Right cardiac atrium (tissue), 5 donors: ENCODE results near the gene MAGI2. TPM values are rescaled to one million over a fixed set of nuclear protein-coding genes. Genes with fewer than 3 reads are reported as not detected.

Experiments used
- ATAC-seq, 2 donors: fragments of 200-7000 bp; cut with Tn5 transposase; one replicate each; pipeline versions ENCODE4 v1.8.0 to v1.9.1; 2020; ENCODE audit warnings: moderate library complexity in 2 of 2, mild to moderate bottlenecking in 1 of 2
- DNase-seq, 3 donors: peaks; one replicate each; pipeline ENCODE4 v3.0.0-alpha.2; 2020
- H3K27ac ChIP-seq: one replicate; pipeline ENCODE4 v1.5.1; 2013; ENCODE audit warnings: mild to moderate bottlenecking, low read length, control low read depth, moderate library complexity
- H3K27me3 ChIP-seq: one replicate; pipeline ENCODE4 v1.6.1; 2013; ENCODE audit not compliant: control insufficient read depth, insufficient read depth
- H3K4me1 ChIP-seq: one replicate; pipeline ENCODE4 v1.6.1; 2013; ENCODE audit warnings: low read length; ENCODE audit not compliant: control insufficient read depth, insufficient read depth
- H3K4me3 ChIP-seq: one replicate; pipeline ENCODE4 v1.5.1; 2013; ENCODE audit warnings: low read length, control low read depth
- H3K9me3 ChIP-seq: one replicate; pipeline ENCODE4 v1.6.1; 2013; ENCODE audit warnings: low read length; ENCODE audit not compliant: control insufficient read depth
- WGBS: extraction: QIAGEN DNeasy Blood & Tissue Kit; methylation state at CpG from one replicate; pipeline ENCODE4 v1.1.7; 2013; 5-methylcytosine and 5-hydroxymethylcytosine counted together
- intact Hi-C, 4 donors: fragments of 100-400 bp; cut with DNase I; formaldehyde crosslinking; loops; one replicate each; pipeline versions ENCODE4 v1.11.0 to v1.14.0; 2022 to 2023
- polyA plus RNA-seq: library from polyadenylated mRNA; stranded (reverse); fragments of 200-250 nt; gene quantifications from one replicate; pipeline ENCODE4 v1.2.3, GENCODE V29; 2013
- total RNA-seq, 4 donors: library from RNA; stranded (reverse); fragmentation: NEBNext Ultra II Directional; extraction: Animal tissue kit (Norgen Biotek cat#: 25700); gene quantifications; one replicate each; pipeline ENCODE4 v1.2.1, GENCODE V29; 2021
- donor health status: healthy with polysubstance abuse.
- donor health status: DM: no; HTN: yes; CAD: no.
- donor health status: DM: no; HTN: no; CAD: no.
- donor health status: DM: no; HTN: yes; CAD: no; lungs with severe emphysema.
- donor health status: DM: yes; HTN: yes; CAD: no.

The MAGI2 gene
- total and polyA plus RNA-seq, 5 donors, result 3.2 to 9.9 (median 7.9) TPM

GRCh38 chr7:78383096-78383880 is 1070.2 kb downstream of the MAGI2 start:
- intact Hi-C loops, result no loop called here
- no peak overlapping the region for H3K4me3 ChIP-seq
- ATAC-seq (no peak), DNase-seq (no peak)
- no peaks in the 10 kb centered on the region for H3K27me3 ChIP-seq
- H3K4me1 ChIP-seq, result no peaks in the 10 kb centered on the region
- 75% methylated on average over 4 of the region's 4 CpGs for whole genome bisulfite sequencing
- no peak overlapping the region for H3K27ac ChIP-seq
- no peaks in the 10 kb centered on the region for H3K9me3 ChIP-seq

- H3K9me3 ChIP-seq, result no peaks in the 10 kb centered on the region
- no peaks in the 10 kb centered on the region for H3K4me1 ChIP-seq
- 93% methylated on average over 1 of the region's 1 CpG for WGBS
- H3K27me3 ChIP-seq, result no peaks in the 10 kb centered on the region
- no peak overlapping the region for H3K27ac ChIP-seq
- no peak overlapping the region for H3K4me3 ChIP-seq
- ATAC-seq (no peak), DNase-seq (no peak)
- intact Hi-C loops, result no loop called here
Measured at GRCh38 chr7:78379148-78379547, 1074.3 kb downstream of the MAGI2 start.

- intact Hi-C loops, result no loop called here
- no peaks in the 10 kb centered on the region for H3K9me3 ChIP-seq
- 91% methylated on average over 1 of the region's 1 CpG for WGBS
- no peaks in the 10 kb centered on the region for H3K27me3 ChIP-seq
- no peak overlapping the region for H3K27ac ChIP-seq
- ATAC-seq (no peak), DNase-seq (no peak)
- H3K4me1 ChIP-seq, result no peaks in the 10 kb centered on the region
- no peak overlapping the region for H3K4me3 ChIP-seq
Measured at GRCh38 chr7:78377532-78377931, 1075.9 kb downstream of the MAGI2 start.

- H3K9me3 ChIP-seq, result no peaks in the 10 kb centered on the region
- H3K4me3 ChIP-seq, result no peak overlapping the region
- H3K27ac ChIP-seq, result no peak overlapping the region
- no peaks in the 10 kb centered on the region for H3K27me3 ChIP-seq
- ATAC-seq, result no peak
- DNase-seq, result no peak
- intact Hi-C loops, result no loop called here
- no peaks in the 10 kb centered on the region for H3K4me1 ChIP-seq
Measured at GRCh38 chr7:78370936-78371335, 1082.5 kb downstream of the MAGI2 start.

- H3K4me1 ChIP-seq, result no peaks in the 10 kb centered on the region
- no peak overlapping the region for H3K27ac ChIP-seq
- no peaks in the 10 kb centered on the region for H3K9me3 ChIP-seq
- no peak for ATAC-seq
- no peak overlapping the region for H3K4me3 ChIP-seq
- H3K27me3 ChIP-seq, result no peaks in the 10 kb centered on the region
- no peak for DNase-seq
- intact Hi-C loops, result no loop called here
- WGBS, result 57% methylated on average over 2 of the region's 2 CpGs
Measured at GRCh38 chr7:78368771-78369170, 1084.7 kb downstream of the MAGI2 start.

GRCh38 chr7:78367280-78367773 is 1086.1 kb downstream of the MAGI2 start:
- DNase-seq (no peak), ATAC-seq (no peak)
- intact Hi-C loops, result no loop called here
- H3K27ac ChIP-seq, result no peak overlapping the region
- no peaks in the 10 kb centered on the region for H3K9me3 ChIP-seq
- H3K4me3 ChIP-seq, result no peak overlapping the region
- WGBS, result 88% methylated on average over 5 of the region's 5 CpGs
- no peaks in the 10 kb centered on the region for H3K4me1 ChIP-seq
- no peaks in the 10 kb centered on the region for H3K27me3 ChIP-seq

GRCh38 chr7:78363866-78364265 is 1089.6 kb downstream of the MAGI2 start:
- Histone ChIP-seq H3K27me3 (no peaks in the 10 kb centered on the region), H3K4me1 (no peaks in the 10 kb centered on the region), H3K4me3 (no peak overlapping the region), H3K27ac (no peak overlapping the region), H3K9me3 (no peaks in the 10 kb centered on the region)
- no peak for ATAC-seq
- no peak for DNase-seq
- intact Hi-C loops, result no loop called here
- 64% methylated on average over 4 of the region's 4 CpGs for WGBS

- ATAC-seq, result no peak
- 97% methylated on average over 1 of the region's 1 CpG for WGBS
- H3K27me3 ChIP-seq, result no peaks in the 10 kb centered on the region
Measured at GRCh38 chr7:78359836-78360235, 1093.6 kb downstream of the MAGI2 start.

GRCh38 chr7:78357709-78358108 is 1095.8 kb downstream of the MAGI2 start:
- WGBS, result 84% methylated on average over 2 of the region's 2 CpGs
- Histone ChIP-seq H3K4me1 (no peaks in the 10 kb centered on the region), H3K4me3 (no peak overlapping the region), H3K27me3 (no peaks in the 10 kb centered on the region), H3K9me3 (no peaks in the 10 kb centered on the region), H3K27ac (no peak overlapping the region)
- ATAC-seq (no peak), DNase-seq (no peak)
- intact Hi-C loops, result no loop called here

More at GRCh38 chr7:78359836-78360235, 1093.6 kb downstream of the MAGI2 start:
- Histone ChIP-seq H3K27ac (no peak overlapping the region), H3K4me3 (no peak overlapping the region), H3K9me3 (no peaks in the 10 kb centered on the region), H3K4me1 (no peaks in the 10 kb centered on the region)
- DNase-seq, result no peak
- intact Hi-C loops, result no loop called here

GRCh38 chr7:78355834-78356233 is 1097.6 kb downstream of the MAGI2 start:
- ATAC-seq, result no peak

GRCh38 chr7:78350926-78351325 is 1102.5 kb downstream of the MAGI2 start:
- Histone ChIP-seq H3K4me3 (no peak overlapping the region), H3K27ac (no peak overlapping the region), H3K27me3 (no peaks in the 10 kb centered on the region), H3K4me1 (peaks cover 1% of the 10 kb centered on the region), H3K9me3 (no peaks in the 10 kb centered on the region)
- ATAC-seq, result no peak
- 80% methylated on average over 3 of the region's 3 CpGs for WGBS
- intact Hi-C loops, result no loop called here
- DNase-seq, result no peak

More at GRCh38 chr7:78355834-78356233, 1097.6 kb downstream of the MAGI2 start:
- Histone ChIP-seq H3K4me1 (no peaks in the 10 kb centered on the region), H3K4me3 (no peak overlapping the region), H3K9me3 (no peaks in the 10 kb centered on the region), H3K27ac (no peak overlapping the region), H3K27me3 (no peaks in the 10 kb centered on the region)
- intact Hi-C loops, result no loop called here
- 87% methylated on average over 3 of the region's 3 CpGs for WGBS
- DNase-seq, result no peak
